Esophagus squamous epithelium (tissue), 5 donors: Measurements from ENCODE around the gene SLC35F3. TPM values are rescaled to one million over a fixed set of nuclear protein-coding genes. Genes with fewer than 3 reads are reported as not detected.

Experiments
- DNase-seq: peaks from one replicate; lab custom pipeline; 2025; lab: John Stamatoyannopoulos, UW
- H3K27ac ChIP-seq, 4 donors: fragments of 200-600 bp; sonication (generic); one replicate each; pipeline ENCODE4 v1.5.1; 2016 to 2019; ENCODE audit warnings: mild to moderate bottlenecking in 1 of 4
- H3K27me3 ChIP-seq, 4 donors: fragments of 200-600 bp; sonication (generic); 1 replicate in 3 of 4; 2 replicates in 1 of 4; pipeline versions ENCODE4 v1.5.1 to v1.6.0; 2017 to 2021; ENCODE audit warnings: antibody characterized with exemption in 1 of 4
- H3K36me3 ChIP-seq, 3 donors: fragments of 200-600 bp; sonication (generic); one replicate each; pipeline ENCODE4 v1.5.1; 2016 to 2019
- H3K4me1 ChIP-seq, 3 donors: fragments of 200-600 bp; sonication (generic); one replicate each; pipeline ENCODE4 v1.5.1; 2017 to 2019
- H3K4me3 ChIP-seq, 4 donors: fragments of 200-600 bp; sonication (generic); 1 replicate in 3 of 4; 2 replicates in 1 of 4; pipeline ENCODE4 v1.5.1; 2016 to 2019; ENCODE audit warnings: mild to moderate bottlenecking in 2 of 4, moderate library complexity in 1 of 4
- H3K9me3 ChIP-seq, 3 donors: fragments of 200-600 bp; sonication (generic); one replicate each; pipeline ENCODE4 v1.5.1; 2016 to 2019
- CTCF ChIP-seq, 6 experiments: fragments of 450-650 bp in 4 of 6; fragments of 200-600 bp in 2 of 6; sonication (generic) in 2 of 6; IDR thresholded peaks; one replicate each; pipeline ENCODE4 v1.5.1; 2016 to 2019; ENCODE audit warnings: antibody characterized with exemption in 6 of 6, mild to moderate bottlenecking in 4 of 6, moderate library complexity in 4 of 6
- POLR2A ChIP-seq, 4 donors: fragments of 450-650 bp; IDR thresholded peaks; one replicate each; pipeline ENCODE4 v1.6.1; 2017; ENCODE audit warnings: antibody characterized with exemption in 4 of 4, mild to moderate bottlenecking in 4 of 4, moderate library complexity in 3 of 4
- WGBS, 2 donors: methylation state at CpG; one replicate each; pipeline ENCODE4 v1.1.5; 2018; 5-methylcytosine and 5-hydroxymethylcytosine counted together
- intact Hi-C: fragments of 100-400 bp; cut with DNase I; formaldehyde crosslinking; loops from one replicate; pipeline ENCODE4 v1.15.0; 2022
- total RNA-seq, 4 donors: library from RNA; depleted of rRNA; stranded (reverse); fragments of >200 nt; gene quantifications; one replicate each; pipeline ENCODE4 v1.1.0, GENCODE V29; 2016
- donor health status: DM: yes; HTN: yes; CAD: no.

Gene SLC35F3
- total RNA-seq, 4 donors from 2014 or later = 0.13 to 0.99 (median 0.55) TPM

GRCh38 chr1:234311414-234311813 is 406.9 kb downstream of the SLC35F3 start:
- TF ChIP-seq CTCF (IDR thresholded peaks at IDR 0.05) = no peak
- no peak for TF ChIP-seq POLR2A (IDR thresholded peaks at IDR 0.05)
- peaks cover 0 to 22% (median 0%) of the 10 kb centered on the region in 4 donors for H3K27me3 ChIP-seq
- intact Hi-C loops = no loop called here
- H3K4me1 ChIP-seq = peaks cover 7 to 28% (median 8%) of the 10 kb centered on the region in 3 donors
- no peak for DNase-seq
- H3K27ac ChIP-seq = no peak overlapping the region
- H3K9me3 ChIP-seq = no peaks in the 10 kb centered on the region
- H3K36me3 ChIP-seq = no peaks in the 10 kb centered on the region
- WGBS, 2 donors = 49 to 71% methylated on average over 7 of the region's 7 CpGs
- H3K4me3 ChIP-seq = no peak overlapping the region

- H3K4me1 ChIP-seq = peaks cover 7 to 28% (median 8%) of the 10 kb centered on the region in 3 donors
- DNase-seq = no peak
- H3K27ac ChIP-seq = no peak overlapping the region
- intact Hi-C loops = no loop called here
- H3K27me3 ChIP-seq = peaks cover 0 to 27% (median 0%) of the 10 kb centered on the region in 4 donors
- WGBS, 2 donors = 80% methylated on average over 2 of the region's 4 CpGs; no CpG with 5 or more reads in 1 of the 2 donors
- no peaks in the 10 kb centered on the region for H3K36me3 ChIP-seq
- H3K9me3 ChIP-seq = no peaks in the 10 kb centered on the region
- TF ChIP-seq POLR2A (IDR thresholded peaks at IDR 0.05) (no peak), CTCF (IDR thresholded peaks at IDR 0.05) (no peak)
- no peak overlapping the region for H3K4me3 ChIP-seq
These were observed 408.7 kb downstream of the SLC35F3 start for GRCh38 chr1:234313171-234313570.

- Histone ChIP-seq H3K36me3 (no peaks in the 10 kb centered on the region), H3K27me3 (peaks cover 0 to 37% (median 0%) of the 10 kb centered on the region in 4 donors), H3K9me3 (no peaks in the 10 kb centered on the region), H3K27ac (peak overlapping the region in 3 of 4 donors; percentile 0 to 58 (median 52)), H3K4me3 (no peak overlapping the region), H3K4me1 (peaks cover 3 to 19% (median 6%) of the 10 kb centered on the region in 3 donors)
- 36 to 43% methylated on average over 6 of the region's 6 CpGs for WGBS, 2 donors
- no peak for DNase-seq
- TF ChIP-seq POLR2A (IDR thresholded peaks at IDR 0.05) = no peak
- no peak for TF ChIP-seq CTCF (IDR thresholded peaks at IDR 0.05)
- intact Hi-C loops = no loop called here
These were observed 410.6 kb downstream of the SLC35F3 start for GRCh38 chr1:234315091-234315541.

- intact Hi-C loops = no loop called here
- Histone ChIP-seq H3K4me1 (peaks cover 0 to 14% (median 2%) of the 10 kb centered on the region in 3 donors), H3K27me3 (peaks cover 0 to 37% (median 0%) of the 10 kb centered on the region in 4 donors), H3K27ac (peak overlapping the region in 1 of 4 donors; percentile 44), H3K9me3 (no peaks in the 10 kb centered on the region), H3K36me3 (no peaks in the 10 kb centered on the region), H3K4me3 (no peak overlapping the region)
- 35 to 49% methylated on average over 2 to 3 of the region's 3 CpGs for WGBS, 2 donors
- no peak for TF ChIP-seq POLR2A (IDR thresholded peaks at IDR 0.05)
- TF ChIP-seq CTCF (IDR thresholded peaks at IDR 0.05) = no peak
- no peak for DNase-seq
These were observed 411.1 kb downstream of the SLC35F3 start for GRCh38 chr1:234315588-234315987.

- Histone ChIP-seq H3K27ac (no peak overlapping the region), H3K27me3 (peaks cover 0 to 30% (median 0%) of the 10 kb centered on the region in 4 donors), H3K4me1 (peaks cover 0 to 19% (median 2%) of the 10 kb centered on the region in 3 donors), H3K4me3 (no peak overlapping the region), H3K36me3 (no peaks in the 10 kb centered on the region), H3K9me3 (no peaks in the 10 kb centered on the region)
- 91 to 94% methylated on average over 17 to 18 of the region's 18 CpGs for WGBS, 2 donors
- DNase-seq = no peak
- intact Hi-C loops = no loop called here
- TF ChIP-seq CTCF (IDR thresholded peaks at IDR 0.05) (no peak), POLR2A (IDR thresholded peaks at IDR 0.05) (no peak)
These were observed 412.0 kb downstream of the SLC35F3 start for GRCh38 chr1:234316486-234316885.
